ENCODE results near the gene RIMKLB.
"Not testable (repeated sequence)": the region's sequence is repeated elsewhere in the genome, so short reads cannot be mapped to it uniquely, and the experiment has no call there.

RIMKLB gene

DNA sequence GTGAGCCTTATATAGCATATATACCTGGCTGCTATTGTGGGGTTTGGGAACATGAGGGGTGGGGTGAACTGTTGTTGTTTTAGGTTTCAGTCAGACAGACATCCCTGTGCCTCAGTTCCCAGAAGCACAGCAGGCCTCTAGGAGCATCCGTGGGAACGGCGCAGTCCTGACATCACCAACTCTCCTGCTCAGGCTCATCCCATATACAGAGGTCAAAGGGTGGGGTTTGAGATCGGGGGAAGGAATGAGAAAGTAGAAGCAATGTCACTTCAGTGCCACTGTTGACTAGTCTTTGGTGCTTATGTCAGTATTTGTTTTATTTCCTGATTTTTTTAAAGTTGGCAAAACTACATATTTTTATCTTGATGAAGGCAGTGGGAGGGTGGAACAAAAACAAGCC, 81.5 kb downstream of the RIMKLB start:
- DNase-seq (ENCODE audit: low spot score) = no peak

DNA sequence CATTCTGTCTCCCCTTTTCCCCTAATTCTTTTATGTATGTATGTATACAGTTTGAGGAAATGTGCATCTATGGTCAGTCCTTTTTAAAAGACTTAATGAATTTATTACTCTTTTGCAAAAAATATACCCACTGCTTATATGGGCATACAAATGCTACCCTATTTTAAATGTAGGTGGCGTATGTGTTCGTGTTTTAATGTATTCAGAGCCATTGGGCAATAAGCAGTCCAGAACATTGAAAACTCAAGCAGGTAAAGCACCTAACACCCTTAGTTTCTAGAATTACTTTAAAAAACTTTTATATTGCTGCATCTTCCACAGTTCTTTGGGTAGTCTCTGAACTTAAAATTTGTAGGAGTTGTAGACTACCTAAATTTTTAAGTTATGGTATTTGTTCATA, 82.1 kb downstream of the RIMKLB start:
- DNase-seq (ENCODE audit: low spot score) = no peak

DNA sequence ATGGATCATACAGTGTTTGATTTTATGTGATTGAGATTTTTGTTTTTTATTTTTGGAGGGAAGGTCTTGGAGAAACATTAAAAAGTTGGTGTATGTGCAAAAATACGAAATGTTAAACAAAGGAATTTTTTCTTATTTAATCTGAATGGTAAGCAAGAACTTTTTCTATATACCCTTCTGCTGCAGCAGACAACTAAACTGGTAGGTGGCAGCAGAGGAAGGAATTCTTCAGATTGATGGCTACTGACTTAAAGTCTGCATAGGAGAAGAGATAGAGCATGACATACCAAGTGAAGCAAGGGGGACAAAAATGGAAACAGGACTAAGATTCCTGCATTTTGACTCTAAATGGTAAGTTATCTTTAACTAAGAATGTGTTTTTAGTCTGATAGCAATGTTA, 82.6 kb downstream of the RIMKLB start:
- peak; percentile 44 for DNase-seq (ENCODE audit: low spot score)

DNA sequence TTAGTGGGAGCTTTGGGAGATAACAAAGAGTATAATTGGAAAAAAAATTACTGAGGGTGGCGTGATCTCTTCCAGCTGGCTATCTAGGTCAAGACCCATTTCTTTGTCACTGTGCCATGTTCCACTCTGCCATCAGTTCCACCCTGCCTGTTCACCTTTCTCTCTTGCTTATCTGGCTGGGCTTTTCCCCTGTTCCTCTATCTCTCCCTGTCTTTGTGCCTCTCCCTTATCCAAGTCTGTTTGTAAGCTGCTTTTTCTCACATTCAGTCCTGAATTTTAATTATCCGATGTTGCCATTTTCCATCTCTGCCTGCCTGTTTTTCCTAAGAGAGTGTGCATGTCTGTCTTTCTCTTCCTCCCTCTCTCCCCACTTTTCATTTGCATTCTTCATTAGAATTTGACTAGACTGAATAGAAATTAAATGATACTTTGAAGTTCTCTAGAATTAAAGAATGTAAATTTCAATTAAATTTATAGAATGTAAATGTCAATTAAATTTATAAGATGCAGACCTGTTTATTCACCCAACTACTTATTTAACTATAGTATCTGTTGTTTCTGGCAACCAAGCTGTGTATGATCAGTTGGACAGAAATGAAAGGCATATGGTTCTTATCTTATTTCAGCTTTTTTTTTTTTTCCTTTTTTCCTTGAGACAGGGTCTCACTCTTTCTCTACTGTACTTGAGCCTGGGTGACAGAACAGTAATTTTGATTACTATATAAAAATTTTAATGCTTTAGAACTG, 83.8 kb downstream of the RIMKLB start:
- no peak for DNase-seq (ENCODE audit: low spot score)

DNA sequence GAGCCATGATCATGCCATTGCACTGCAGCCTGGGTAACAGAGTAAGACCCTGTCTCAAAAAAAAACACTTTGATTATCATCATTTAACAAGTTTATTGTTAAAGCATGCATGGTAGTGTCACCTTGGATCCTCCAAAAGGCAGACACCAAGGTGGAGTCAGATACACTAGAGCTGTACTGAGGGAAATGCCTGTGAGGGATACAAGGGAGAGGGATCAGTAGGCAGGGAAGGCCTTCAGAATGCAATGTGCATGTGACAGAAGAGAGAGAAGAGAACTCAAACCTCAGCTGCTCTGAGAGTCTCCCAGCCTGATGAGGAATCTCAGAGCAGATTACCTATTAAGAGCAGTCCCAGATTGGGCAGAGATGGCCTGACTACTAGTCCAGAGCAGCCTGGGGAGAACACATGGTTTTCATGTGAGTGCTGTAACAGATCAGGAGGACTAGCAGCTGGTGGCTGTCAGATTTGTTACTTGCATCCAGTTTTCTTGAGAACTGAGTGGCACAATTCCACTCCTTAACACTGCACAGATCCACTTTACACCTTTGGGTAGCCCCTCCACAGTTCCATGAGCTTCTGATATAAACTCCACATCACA, 86.6 kb downstream of the RIMKLB start:
- DNase-seq (ENCODE audit: low spot score) = no peak

DNA sequence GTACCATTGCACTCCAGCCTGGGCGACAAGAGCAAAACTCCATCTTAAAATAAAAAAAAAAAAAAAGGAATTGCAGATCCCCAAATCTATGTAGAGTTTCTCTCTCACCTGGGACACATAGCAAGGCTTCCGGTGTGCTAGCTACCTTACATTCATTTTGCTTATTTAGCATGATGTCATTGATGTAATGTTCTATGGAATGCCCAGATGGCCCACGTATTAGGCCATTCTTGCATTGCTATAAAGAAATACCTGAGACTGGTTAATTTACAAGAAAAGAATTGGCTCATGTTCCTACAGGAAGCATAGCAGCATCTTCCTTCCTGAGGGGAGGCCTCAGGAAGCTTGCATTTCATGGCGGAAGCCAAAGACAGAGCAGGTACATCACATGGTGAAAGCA, 87.7 kb downstream of the RIMKLB start:
- DNase-seq (ENCODE audit: low spot score) = no peak

DNA sequence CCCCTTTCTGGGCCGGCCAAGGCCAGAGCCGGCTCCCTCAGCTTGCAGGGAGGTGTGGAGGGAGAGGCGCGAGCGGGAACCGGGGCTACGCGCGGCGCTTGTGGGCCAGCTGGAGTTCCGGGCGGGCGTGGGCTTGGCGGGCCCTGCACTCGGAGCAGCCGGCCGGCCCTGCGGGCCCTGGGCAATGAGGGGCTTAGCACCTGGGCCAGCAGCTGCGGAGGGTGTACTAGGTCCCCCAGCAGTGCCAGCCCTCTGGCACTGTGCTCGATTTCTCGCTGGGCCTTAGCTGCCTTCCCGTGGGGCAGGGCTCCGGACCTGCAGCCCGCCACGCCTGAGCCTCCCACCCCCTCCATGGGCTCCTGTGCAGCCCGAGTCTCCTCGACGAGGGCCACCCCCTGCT, 89.4 kb downstream of the RIMKLB start:
- not testable (repeated sequence) for DNase-seq (ENCODE audit: low spot score)

DNA sequence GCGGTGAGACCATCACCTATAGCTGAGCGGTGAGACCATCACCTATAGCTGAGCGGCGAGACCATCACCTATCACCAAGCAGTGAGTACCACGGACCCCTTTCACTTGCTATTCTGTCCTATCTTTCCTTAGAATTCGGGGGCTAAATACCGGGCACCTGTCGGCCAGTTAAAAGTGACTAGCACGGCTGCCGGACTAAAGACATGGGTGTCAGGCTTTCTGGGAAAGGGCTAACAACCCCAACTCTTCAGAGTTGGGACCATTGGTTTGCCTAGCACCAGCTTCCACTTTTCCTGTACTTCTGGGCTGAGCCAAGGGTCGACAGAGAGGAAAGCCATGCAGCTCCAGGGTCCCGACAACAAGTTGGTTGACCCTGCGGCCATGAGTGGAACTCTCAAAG, 90.9 kb downstream of the RIMKLB start:
- DNase-seq (ENCODE audit: low spot score) = not testable (repeated sequence)

DNA sequence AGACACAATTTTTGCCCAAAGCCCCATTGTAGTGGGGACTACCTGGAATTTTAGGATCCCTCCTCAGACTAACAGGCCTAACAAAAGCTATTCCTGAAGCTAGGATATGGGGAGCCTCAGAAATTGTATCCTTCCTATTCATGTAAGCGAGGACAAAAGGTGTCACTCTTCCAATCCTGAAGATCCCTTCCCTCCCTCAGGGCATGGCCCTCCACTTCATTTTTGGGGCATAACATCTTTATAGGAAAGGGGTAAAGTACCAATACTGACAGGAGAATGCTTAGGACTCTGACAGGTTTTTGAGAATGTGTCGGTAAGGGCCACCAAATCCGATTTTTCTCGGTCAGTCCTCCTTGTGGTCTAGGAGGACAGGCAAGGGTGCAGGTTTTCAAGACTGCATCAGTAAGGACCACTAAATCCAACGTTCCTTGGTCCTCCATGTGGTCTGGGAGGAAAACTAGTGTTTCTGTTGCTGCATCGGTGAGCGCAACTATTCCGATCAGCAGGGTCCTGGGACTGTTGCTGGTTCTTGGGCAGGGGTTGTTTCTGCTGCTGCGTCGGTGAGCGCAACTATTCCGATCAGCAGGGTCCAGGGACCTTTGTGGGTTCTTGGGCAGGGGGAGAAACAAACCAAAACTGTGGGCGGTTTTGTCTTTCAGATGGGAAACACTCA, 91.7 kb downstream of the RIMKLB start:
- not testable (repeated sequence) for DNase-seq (ENCODE audit: low spot score)

DNA sequence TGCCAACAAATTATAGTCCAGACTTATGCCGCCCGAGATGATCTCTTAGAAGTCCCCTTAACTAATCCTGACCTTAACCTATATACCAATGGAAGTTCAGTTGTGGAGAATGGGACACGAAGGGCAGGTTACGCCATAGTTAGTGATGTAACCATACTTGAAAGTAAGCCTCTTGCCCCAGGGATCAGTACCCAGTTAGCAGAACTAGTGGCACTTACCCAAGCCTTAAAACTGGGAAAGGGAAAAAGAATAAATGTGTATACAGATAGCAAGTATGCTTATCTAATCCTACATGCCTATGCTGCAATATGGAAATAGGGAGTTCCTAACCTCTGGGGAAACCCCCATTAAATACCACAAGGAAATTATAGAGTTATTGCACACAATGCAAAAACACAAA, 95.4 kb downstream of the RIMKLB start:
- DNase-seq (ENCODE audit: low spot score) = not testable (repeated sequence)

DNA sequence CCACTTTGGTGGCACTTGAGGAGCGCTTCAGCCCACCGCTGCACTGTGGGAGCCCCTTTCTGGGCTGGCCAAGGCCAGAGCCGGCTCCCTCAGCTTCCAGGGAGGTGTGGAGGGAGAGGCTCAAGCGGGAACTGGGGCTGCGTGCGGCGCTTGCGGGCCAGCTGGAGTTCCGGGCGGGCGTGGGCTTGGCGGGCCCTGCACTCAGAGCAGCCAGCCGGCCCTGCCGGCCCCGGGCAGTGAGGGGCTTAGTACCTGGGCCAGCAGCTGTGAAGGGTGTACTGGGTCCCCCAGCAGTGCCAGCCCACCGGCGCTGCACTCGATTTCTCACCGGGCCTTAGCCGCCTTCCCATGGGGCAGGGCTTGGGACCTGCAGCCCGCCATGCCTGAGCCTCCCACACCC, 96.8 kb downstream of the RIMKLB start:
- DNase-seq (ENCODE audit: low spot score) = not testable (repeated sequence)

DNA sequence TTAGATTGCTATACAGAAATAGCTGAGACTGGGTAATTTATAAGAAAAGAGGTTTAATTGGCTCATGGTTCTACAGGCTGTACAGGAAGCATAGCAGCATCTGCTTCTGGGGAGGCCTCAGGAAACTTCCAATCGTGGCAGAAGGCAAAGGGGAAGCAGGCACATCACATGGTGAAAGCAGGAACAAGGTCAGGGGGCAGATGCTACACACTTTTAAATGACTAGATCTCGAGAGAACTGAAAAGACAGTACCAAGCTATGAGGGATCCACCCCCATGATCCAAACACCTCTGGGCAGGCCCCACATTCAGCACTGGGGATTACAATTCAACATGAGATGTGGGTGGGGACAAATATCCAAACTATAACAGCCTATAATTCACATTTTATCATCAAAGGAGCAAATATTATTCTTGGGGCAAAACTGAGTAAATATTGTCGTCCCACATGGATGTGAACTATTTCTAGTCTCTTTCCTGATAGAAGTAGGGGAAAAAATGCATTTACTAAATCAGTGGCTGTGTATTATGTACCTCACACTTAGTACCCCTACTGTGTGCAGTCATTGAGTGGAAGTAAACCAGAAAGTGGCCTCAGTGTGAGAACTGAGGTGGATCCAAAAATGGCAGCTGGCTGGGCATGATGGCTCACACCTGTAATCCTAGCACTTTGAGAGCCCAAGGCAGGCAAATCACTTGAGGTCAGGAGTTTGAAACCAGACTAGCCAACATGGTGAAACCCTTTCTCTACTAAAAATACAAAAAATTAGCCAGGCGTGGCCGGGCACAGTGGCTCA, 99.2 kb downstream of the RIMKLB start:
- DNase-seq (ENCODE audit: low spot score) = no peak

DNA sequence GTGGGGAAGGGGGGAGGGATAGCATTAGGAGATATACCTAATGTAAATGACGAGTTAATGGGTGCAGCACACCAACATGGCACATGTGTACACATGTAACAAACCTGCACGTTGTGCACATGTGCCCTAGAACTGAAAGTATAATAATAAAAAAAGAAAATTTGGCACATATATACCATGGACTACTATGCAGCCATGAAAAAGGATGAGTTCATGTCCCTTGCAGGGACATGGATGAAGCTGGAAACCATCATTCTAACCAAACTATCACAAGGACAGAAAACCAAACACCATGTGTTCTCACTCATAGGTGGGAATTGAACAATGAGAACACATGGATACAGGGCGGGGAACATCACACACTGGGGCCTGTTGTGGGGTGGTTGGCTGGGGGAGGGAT, 103.4 kb downstream of the RIMKLB start:
- not testable (repeated sequence) for DNase-seq (ENCODE audit: low spot score)

DNA sequence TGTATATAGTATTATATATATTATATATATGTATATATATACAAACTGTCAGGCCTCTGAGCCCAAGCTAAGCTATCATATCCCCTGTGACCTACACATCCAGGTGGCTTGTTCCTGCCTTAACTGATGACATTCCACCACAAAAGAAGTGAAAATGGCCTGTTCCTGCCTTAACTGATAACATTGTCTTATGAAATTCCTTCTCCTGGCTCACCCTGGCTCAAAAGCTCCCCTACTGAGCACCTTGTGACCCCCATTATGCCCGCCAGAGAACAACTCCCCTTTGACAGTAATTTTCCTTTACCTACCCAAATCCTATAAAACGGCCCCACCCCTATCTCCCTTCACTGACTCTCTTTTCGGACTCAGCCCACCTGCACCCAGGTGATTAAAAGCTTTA, 107.0 kb downstream of the RIMKLB start:
- not testable (repeated sequence) for DNase-seq (ENCODE audit: low spot score)

DNA sequence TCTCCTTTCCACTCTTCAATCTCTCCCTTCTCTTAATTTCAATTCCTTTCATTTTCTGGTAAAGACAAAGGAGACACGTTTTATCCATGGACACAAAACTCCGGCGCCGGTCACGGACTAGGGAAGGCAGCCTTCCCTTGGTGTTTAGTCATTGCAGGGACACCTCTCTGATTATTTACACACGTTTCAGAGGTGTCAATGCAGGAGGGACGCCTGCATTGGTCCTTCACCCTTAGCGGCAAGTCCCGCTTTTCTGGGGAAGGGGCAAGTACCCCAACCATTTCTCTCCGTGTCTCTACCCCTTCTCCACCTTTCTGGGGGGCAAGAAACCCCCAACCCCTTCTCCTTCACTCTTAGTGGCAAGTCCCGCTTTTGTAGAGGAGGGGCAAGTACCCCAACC, 107.7 kb downstream of the RIMKLB start:
- DNase-seq (ENCODE audit: low spot score) = not testable (repeated sequence)

DNA sequence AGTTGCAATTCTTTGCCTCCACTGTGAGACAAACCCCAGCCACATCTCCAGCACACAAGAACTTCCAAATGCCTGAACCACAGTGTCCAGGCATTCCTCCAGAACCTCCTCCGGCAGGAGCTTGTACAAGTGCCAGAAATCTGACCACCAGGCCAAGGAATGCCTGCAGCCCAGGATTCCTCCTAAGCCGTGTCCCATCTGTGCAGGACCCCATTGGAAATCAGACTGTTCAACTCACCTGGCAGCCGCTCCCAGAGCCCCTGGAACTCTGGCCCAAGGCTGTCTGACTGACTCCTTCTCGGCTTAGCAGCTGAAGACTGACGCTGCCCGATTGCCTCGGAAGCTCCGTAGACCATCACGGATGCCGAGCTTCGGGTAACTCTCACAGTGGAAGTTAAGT, 109.3 kb downstream of the RIMKLB start:
- DNase-seq (ENCODE audit: low spot score) = not testable (repeated sequence)

DNA sequence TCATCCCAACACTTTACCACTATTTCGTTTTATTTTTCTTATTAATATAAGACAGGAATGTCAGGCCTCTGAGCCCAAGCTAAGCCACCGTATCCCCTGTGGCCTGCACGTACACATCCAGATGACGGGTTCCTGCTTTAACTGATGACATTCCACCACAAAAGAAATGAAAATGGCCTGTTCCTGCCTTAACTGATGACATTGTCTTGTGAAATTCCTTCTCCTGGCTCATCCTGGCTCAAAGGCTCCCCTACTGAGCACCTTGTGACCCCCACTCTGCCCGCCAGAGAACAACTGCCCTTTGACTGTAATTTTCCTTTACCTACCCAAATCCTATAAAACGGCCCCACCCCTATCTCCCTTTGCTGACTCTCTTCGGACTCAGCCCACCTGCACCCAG, 112.3 kb downstream of the RIMKLB start:
- DNase-seq (ENCODE audit: low spot score) = not testable (repeated sequence)

DNA sequence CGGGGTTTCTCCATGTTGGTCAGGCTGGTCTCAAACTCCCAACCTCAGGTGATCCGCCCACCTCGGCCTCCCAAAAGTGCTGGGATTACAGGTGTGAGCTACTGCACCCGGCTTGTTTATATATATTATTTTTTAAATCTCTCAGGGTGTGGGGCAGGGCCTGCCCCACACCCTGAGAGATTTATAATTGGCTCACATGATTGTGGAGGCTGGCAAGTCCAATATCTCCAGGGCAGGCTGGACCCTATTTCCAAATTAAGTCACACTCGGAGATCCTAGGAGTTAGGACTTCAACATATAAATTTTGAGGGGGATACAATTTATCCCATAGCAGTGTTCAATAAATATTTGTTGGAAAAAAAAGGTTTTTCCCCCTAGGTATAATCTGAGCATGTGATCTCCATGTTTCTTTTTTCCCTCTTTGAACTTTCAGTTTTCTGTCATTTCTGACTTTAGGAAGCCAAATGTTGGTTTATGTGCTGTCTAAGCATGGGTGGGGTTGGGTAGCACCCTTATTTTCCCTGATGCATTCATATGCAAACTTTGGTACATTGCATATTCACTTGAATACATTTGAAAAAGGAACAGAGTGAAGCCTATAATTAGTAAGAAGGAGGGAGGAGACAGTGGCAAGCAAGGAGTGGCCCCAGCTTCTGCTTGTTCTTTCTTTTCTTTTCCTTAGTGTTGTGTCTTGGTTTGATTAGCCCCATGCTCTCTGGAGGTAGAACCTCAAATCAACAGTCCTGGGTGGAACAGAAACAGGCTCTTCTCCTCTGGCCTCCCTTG, 116.0 kb downstream of the RIMKLB start:
- DNase-seq (ENCODE audit: low spot score) = no peak

DNA sequence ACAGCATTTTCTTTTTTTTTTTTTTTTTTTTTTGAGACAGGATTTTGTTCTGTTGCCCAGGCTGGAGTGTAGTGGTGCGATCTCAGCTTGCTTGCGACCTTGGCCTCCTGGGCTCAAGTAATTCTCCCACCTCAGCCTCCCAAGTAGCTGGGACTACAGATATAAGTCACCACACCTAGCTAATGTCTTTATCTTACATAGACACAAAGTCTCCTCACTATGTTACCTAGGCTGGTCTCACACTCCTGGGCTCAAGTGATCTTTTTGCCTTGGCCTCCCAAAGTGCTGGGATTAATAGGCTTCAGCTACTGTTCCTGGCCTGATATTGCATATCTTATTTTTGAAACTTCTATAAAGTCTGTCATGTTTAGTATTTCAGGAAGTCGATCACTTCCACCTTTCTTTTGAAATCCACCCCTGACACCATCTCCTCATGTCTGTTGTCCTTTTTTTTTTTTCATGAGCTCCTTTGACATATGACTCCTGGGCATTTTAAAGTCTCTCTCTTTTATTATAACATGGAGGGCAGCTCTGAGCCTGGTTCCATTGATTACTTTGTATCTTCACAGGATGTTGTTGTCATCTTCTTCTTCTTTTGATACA, 118.8 kb downstream of the RIMKLB start:
- DNase-seq (ENCODE audit: low spot score) = no peak

DNA sequence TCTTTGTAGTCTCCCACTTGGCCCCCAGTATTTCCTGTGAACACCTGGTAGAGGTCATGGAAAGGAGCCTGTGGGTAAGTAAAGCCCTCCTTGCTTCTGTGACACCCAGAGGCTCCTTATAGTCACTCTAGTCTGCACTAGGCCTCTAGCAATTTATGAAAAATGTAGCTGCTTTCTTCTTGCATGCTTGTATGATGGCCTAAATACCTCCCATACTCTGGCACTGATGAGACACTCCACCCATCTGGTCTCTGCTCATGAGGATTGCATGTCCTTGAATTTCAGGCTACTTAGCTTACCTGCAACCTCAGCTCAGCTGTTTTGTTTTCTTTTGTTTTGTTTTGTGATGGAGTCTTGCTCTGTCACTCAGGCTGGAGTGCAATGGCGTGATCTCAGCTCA, 120.1 kb downstream of the RIMKLB start:
- DNase-seq (ENCODE audit: low spot score) = no peak

DNA sequence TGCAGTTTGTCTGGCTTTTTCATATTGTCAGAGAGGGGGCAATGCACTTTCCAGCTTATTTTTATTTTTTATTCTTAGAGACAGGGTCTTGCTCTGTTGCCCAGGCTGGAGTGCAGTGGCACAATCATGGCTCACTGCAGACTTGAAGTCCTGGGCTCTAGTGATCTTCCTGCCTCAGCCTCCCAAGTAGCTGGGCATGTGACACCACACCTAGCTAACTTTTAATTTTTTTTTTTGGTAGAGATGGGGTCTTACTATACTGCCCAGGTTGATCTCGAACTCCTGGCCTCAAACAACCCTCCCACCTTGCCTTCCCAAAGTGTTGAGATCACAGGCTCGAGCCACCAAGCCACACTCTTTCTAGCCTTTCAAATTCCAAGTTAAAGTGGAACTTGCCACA, 120.7 kb downstream of the RIMKLB start:
- DNase-seq (ENCODE audit: low spot score) = no peak
